GM19438 (cell line): Measurements from ENCODE around the gene AUTS2.
A peak's percentile ranks its signal among the peaks of the same experiment; 100 is the strongest.
"Not testable (repeated sequence)": the region's sequence is repeated elsewhere in the genome, so short reads cannot be mapped to it uniquely, and the experiment has no call there.

Experiments
- ATAC-seq: cut with Tn5 transposase; IDR thresholded peaks from one replicate; pipeline ENCODE4 v1.9.1; 2021; ENCODE audit warnings: low read depth; ENCODE audit not compliant: unreplicated experiment

The AUTS2 gene

DNA sequence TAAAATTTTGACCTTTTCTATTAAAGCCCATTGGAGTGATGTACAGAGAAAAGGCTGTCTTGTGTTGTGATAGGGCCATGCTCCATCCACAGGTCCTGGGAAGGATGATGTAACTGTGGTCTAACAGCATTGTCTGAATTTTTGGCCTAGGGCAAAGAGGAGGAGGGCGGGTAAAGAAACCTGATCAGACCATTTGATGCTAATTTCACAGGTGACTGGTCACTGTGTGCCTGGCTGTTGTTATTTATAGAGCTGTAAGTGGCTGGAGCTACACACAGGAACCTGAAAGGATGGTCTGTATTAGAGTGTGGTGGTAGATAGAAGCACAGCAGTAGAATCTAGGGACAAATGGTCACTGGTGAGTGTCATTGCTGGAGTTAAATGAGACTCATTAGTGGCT lies 182.1 kb downstream of the AUTS2 start:
- ATAC-seq, result no peak

GRCh38 chr7:69781412-69781846 lies 183.2 kb downstream of the AUTS2 start:
- no peak for ATAC-seq

GRCh38 chr7:69782917-69783684 lies 184.8 kb downstream of the AUTS2 start:
- no peak for ATAC-seq

GRCh38 chr7:69786130-69786529 lies 187.9 kb downstream of the AUTS2 start:
- not testable (repeated sequence) for ATAC-seq

DNA sequence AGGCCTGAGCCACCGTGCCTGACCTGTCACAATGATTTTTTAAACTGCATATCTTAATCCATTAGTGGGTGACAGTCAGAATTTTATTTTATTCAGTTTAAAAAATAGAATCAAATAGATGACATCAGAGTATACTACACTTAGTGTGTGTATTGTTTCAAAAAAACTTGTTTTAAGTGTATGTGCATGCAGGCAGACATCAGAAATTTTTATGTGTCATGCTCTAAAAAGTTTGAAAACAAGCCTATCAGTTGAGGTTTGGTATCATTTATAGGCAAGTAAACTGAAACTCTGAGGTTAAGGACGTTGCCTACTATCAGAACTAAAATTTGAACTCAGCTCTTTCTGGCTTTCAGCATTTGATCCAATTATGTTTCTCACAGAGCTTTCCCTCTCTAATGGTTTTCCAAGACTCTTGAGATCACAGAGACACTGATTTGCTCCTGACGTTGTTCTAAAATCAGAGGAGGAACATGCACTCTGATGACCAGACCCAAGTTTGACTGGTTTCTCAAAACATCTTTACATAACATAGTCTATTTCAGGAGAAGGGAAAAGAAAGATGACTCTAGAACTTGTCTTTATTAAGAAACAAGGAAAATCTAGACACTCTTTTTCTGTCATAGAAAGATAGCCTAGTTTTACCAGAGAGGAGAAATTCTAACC lies 188.6 kb downstream of the AUTS2 start:
- no peak for ATAC-seq

- no peak for ATAC-seq
Observed at GRCh38 chr7:69787736-69788431, 189.6 kb downstream of the AUTS2 start.

GRCh38 chr7:69789563-69789962 lies 191.3 kb downstream of the AUTS2 start:
- no peak for ATAC-seq

- ATAC-seq, result no peak
Observed at GRCh38 chr7:69790977-69791724, 192.9 kb downstream of the AUTS2 start.

DNA sequence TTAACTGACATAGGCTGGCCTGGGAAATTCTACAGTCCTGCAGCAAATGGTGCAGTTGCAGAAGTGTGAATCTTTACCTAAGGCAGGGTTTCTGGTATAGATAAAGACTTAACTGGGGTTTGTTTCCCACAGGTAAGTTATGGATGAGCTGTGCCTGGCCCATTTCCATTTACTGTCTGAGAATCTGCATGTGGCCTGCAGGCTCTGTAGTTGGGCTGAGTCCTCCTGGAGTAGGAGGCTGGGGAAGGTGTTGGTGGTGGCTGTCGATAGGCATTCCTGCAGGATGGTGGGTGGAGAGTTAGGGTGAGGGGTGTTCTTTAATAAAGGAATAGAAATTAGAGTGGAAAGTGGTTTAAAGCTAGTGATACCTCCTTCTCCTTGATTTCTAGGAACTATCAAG lies 193.5 kb downstream of the AUTS2 start:
- no peak for ATAC-seq

DNA sequence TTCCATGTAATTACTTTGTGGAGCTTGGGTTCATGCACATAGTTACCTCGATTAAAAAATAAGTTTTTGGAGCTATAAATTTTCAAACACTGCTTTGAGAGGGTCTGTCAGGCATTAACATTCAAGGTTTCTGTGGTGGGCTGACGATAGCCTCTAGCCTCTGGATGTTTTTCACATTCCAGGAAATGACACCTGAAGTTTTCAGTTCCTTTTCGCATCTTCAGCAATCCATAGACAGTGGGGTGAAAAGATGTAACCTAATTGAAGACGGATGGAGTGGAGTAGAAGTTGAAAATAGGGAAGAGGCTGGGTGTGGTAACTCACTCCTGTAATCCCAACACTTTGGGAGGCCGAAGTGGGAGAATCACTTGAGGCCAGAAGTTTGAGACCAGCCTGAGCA lies 197.7 kb downstream of the AUTS2 start:
- no peak for ATAC-seq

GRCh38 chr7:69796416-69796815 lies 198.1 kb downstream of the AUTS2 start:
- no peak for ATAC-seq

DNA sequence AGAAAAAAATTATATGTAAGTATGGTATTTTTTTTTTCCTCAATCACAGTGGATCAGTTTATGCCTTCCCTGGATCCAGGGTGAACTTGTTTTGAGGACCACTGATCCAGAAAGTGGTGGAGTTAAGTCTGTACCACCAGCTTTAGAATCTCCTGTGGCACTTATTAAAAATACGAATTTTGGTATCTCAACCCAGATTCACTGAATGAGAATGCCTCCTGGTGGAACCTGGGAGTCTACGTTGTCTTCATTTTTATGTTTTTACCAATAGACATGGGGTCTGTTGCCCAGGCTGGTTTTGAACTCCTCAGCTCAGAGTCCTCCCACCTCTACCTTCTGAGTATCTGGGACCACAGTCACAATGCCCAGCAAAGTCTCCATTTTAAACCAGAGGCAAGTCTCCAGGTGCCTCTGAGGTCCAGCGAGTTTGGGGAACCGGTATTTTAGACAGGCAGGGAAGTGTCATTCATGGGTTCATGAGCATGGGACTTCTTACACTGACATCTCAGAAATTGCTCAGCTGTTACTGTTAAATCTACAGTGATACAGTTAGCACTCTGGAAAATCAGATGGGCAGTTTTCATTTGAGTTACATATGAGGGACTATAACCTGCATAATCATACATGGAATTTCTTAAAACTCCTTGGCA lies 200.9 kb downstream of the AUTS2 start:
- ATAC-seq, result no peak

DNA sequence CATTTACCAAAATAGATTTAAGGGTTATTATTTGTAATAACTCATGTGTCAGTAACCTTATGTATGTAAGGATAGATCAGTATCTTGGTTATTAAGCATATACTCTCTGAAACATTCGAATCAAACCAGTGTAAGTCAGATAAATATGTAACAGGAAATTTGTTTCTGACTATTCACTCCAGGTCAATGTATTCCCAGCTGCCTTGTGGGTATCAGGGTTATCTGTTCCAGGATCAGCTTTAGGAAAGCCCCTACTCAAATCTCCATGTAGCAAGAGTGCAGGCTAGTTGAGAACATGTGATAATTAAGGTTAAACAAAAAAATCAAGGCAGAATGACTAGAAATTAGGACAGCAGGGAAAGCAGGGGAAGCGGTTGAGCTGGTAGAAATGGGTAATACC lies 201.7 kb downstream of the AUTS2 start:
- no peak for ATAC-seq

DNA sequence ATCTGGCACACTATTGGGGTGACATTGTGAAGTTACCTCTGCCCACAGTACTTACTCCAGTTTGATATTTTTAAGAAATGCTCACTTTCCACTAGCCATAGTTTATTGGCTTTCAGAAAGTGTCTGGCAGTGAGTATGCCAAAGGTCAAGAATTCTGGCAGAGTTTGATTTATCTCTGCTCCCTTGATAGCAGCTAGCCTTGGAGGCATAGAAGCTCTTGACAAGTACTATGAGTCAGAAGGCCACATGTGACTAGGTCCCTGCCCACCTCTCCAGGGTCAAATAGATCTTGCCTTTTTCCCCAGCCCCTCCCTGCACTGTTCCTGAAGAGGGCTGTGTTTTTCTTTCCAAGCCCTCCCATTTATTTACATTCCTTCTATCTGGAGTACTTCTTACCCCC lies 202.2 kb downstream of the AUTS2 start:
- ATAC-seq, result no peak

- no peak for ATAC-seq
Observed at GRCh38 chr7:69801729-69802682, 203.7 kb downstream of the AUTS2 start.

- ATAC-seq, result peak; percentile 92
Observed at GRCh38 chr7:69803699-69804516, 205.6 kb downstream of the AUTS2 start.

DNA sequence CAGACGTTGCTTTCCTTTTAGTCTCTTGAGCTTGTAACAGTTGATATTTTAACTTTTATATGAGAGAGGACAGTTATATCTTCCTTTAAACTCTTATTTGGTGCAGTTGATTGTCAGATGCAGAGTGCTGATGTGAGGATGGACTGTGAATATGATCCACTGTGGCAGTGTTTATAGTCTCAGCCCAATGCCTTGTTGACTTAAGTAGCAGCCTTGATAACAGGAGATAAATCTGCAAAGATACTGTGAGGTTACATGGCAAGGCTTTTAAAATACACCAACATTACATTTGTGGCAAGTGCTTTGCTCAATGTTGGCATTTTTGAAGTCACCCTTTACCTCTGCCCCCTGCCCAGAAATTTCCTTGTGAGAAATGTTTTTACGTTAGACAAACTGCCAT lies 206.7 kb downstream of the AUTS2 start:
- no peak for ATAC-seq

DNA sequence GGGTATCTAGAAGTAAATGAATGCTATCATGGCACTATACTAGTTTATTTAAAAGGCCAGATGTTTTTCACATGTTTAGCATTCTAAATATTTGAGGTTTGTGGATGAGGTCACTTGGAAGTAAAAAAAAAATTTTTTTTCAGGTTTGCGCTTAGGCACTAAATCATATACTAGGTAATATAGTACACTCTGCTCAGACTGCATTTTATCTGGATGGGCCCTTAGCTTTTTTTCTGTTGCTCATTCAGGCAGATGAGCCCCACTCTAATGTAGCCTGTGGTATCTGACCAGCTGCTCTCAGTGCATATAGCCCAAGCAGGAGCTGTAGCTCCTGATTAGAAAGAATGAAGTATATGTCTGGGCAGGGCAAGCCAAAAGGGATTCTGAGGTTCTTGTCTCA lies 210.1 kb downstream of the AUTS2 start:
- no peak for ATAC-seq
